H9 (cell line): ENCODE data around the gene ZNF385B. TPM values are rescaled to one million over a fixed set of nuclear protein-coding genes. Genes with fewer than 3 reads are reported as not detected.

Source experiments
- DNase-seq: peaks from one replicate; pipeline ENCODE4 v3.0.0-alpha.2; 2017
- H2AFZ ChIP-seq: one replicate; pipeline ENCODE4 v1.6.1; 2013; ENCODE audit warnings: mild to moderate bottlenecking, low read length, control low read depth, moderate library complexity
- H2AK5ac ChIP-seq: 2 replicates; pipeline ENCODE4 v1.6.1; 2013; ENCODE audit warnings: low read length, control low read depth, mixed read lengths; ENCODE audit not compliant: insufficient read length
- H2BK120ac ChIP-seq: one replicate; pipeline ENCODE4 v1.6.1; 2013; ENCODE audit warnings: low read depth, mild to moderate bottlenecking, low read length, control low read depth, inconsistent platforms; ENCODE audit not compliant: poor library complexity, severe bottlenecking
- H2BK12ac ChIP-seq: 2 replicates; pipeline ENCODE4 v1.6.1; 2013; ENCODE audit warnings: low read length, control low read depth, mixed read lengths, low read depth; ENCODE audit not compliant: insufficient read length
- H2BK15ac ChIP-seq: 2 replicates; pipeline ENCODE4 v1.6.1; 2013; ENCODE audit warnings: low read depth, low read length, control low read depth
- H2BK20ac ChIP-seq: one replicate; pipeline ENCODE4 v1.6.1; 2013; ENCODE audit warnings: low read depth, mild to moderate bottlenecking, low read length, control low read depth, inconsistent platforms; ENCODE audit not compliant: poor library complexity, severe bottlenecking
- H2BK5ac ChIP-seq: 2 replicates; pipeline ENCODE4 v1.6.1; 2013; ENCODE audit warnings: low read length, control low read depth, mixed read lengths; ENCODE audit not compliant: insufficient read length
- H3K14ac ChIP-seq: 2 replicates; pipeline ENCODE4 v1.6.1; 2013; ENCODE audit warnings: low read length, control low read depth; ENCODE audit not compliant: insufficient read depth
- H3K18ac ChIP-seq: 2 replicates; pipeline ENCODE4 v1.6.1; 2013; ENCODE audit warnings: low read depth, mild to moderate bottlenecking, mixed read lengths, low read length, control low read depth; ENCODE audit not compliant: insufficient read length
- H3K23ac ChIP-seq: 2 replicates; pipeline ENCODE4 v1.6.1; 2013; ENCODE audit warnings: low read length, control low read depth, mixed read lengths, low read depth; ENCODE audit not compliant: insufficient read length
- H3K23me2 ChIP-seq: 2 replicates; pipeline ENCODE4 v1.6.1; 2013; ENCODE audit warnings: low read depth, mild to moderate bottlenecking, mixed read lengths, low read length, control low read depth; ENCODE audit not compliant: insufficient read length, poor library complexity, severe bottlenecking
- H3K27ac ChIP-seq: 2 replicates; pipeline ENCODE4 v1.5.1; 2013; ENCODE audit warnings: low read length, control low read depth, mixed read lengths, low read depth; ENCODE audit not compliant: insufficient read length
- H3K27me3 ChIP-seq: 2 replicates; pipeline ENCODE4 v1.6.1; 2013; ENCODE audit warnings: low read length, control low read depth, inconsistent platforms; ENCODE audit not compliant: insufficient read depth
- H3K4ac ChIP-seq: 2 replicates; pipeline ENCODE4 v1.6.1; 2013; ENCODE audit warnings: low read depth, mild to moderate bottlenecking, control low read depth, inconsistent platforms, low read length, moderate library complexity
- H3K4me1 ChIP-seq: 2 replicates; pipeline ENCODE4 v1.6.1; 2013; ENCODE audit warnings: low read length, control low read depth, inconsistent platforms; ENCODE audit not compliant: insufficient read depth
- H3K4me2 ChIP-seq: 2 replicates; pipeline ENCODE4 v1.6.1; 2013; ENCODE audit warnings: low read length, control low read depth, mixed read lengths; ENCODE audit not compliant: insufficient read length, insufficient read depth
- H3K56ac ChIP-seq: 2 replicates; pipeline ENCODE4 v1.6.1; 2013; ENCODE audit warnings: low read depth, mild to moderate bottlenecking, mixed read lengths, low read length, control low read depth; ENCODE audit not compliant: insufficient read length
- H3K79me1 ChIP-seq: 2 replicates; pipeline ENCODE4 v1.6.1; 2013; ENCODE audit warnings: low read depth, mild to moderate bottlenecking, moderate library complexity, low read length, control low read depth, inconsistent platforms; ENCODE audit not compliant: insufficient read depth, poor library complexity, severe bottlenecking
- H3K79me2 ChIP-seq: 2 replicates; pipeline ENCODE4 v1.6.1; 2013; ENCODE audit warnings: low read length, control low read depth, inconsistent platforms; ENCODE audit not compliant: insufficient read depth
- H3K9ac ChIP-seq: 2 replicates; pipeline ENCODE4 v1.6.1; 2013; ENCODE audit warnings: low read length, control low read depth, mixed read lengths; ENCODE audit not compliant: insufficient read length; ENCODE audit errors: extremely low read depth
- H3K9me3 ChIP-seq: one replicate; pipeline ENCODE4 v1.6.1; 2013; ENCODE audit warnings: low read depth, low read length, inconsistent platforms; ENCODE audit not compliant: control insufficient read depth
- H3T11ph ChIP-seq: one replicate; pipeline ENCODE4 v1.6.1; 2013; ENCODE audit warnings: mild to moderate bottlenecking, low read length, control low read depth, inconsistent platforms
- H4K20me1 ChIP-seq: one replicate; pipeline ENCODE4 v1.6.1; 2013; ENCODE audit not compliant: control insufficient read depth, insufficient read length, insufficient read depth
- H4K5ac ChIP-seq: 2 replicates; pipeline ENCODE4 v1.6.1; 2013; ENCODE audit warnings: low read depth, mild to moderate bottlenecking, mixed read lengths, low read length, control low read depth; ENCODE audit not compliant: insufficient read length
- H4K8ac ChIP-seq: replicated peaks from 2 replicates; pipeline ENCODE4 v1.6.1; 2013; ENCODE audit warnings: low read length, control low read depth, mixed read lengths, low read depth; ENCODE audit not compliant: insufficient read length
- H4K91ac ChIP-seq: 2 replicates; pipeline ENCODE4 v1.6.1; 2013; ENCODE audit warnings: low read depth, mild to moderate bottlenecking, moderate library complexity, mixed read lengths, low read length, control low read depth; ENCODE audit not compliant: insufficient read length
- H3K27ac Mint-ChIP-seq, 3 experiments: 2 replicates in 2 of 3; 3 replicates in 1 of 3; pipeline ENCODE4 v1.8.0; 2020 to 2021; ENCODE audit warnings: mixed read lengths in 3 of 3, mild to moderate bottlenecking in 1 of 3, moderate library complexity in 1 of 3
- H3K27me3 Mint-ChIP-seq: 2 replicates; pipeline ENCODE4 v1.8.0; 2021; ENCODE audit warnings: low read depth, mild to moderate bottlenecking, moderate library complexity, mixed read lengths
- H3K36me3 Mint-ChIP-seq, 3 experiments: 2 replicates in 2 of 3; 3 replicates in 1 of 3; pipeline ENCODE4 v1.8.0; 2020 to 2021; ENCODE audit warnings: low read depth in 3 of 3, mixed read lengths in 3 of 3; ENCODE audit not compliant: insufficient read depth in 1 of 3
- H3K4me1 Mint-ChIP-seq, 2 experiments: 2 replicates each; pipeline ENCODE4 v1.8.0; 2020; ENCODE audit warnings: mixed read lengths in 2 of 2
- H3K4me3 Mint-ChIP-seq, 2 experiments: 2 replicates in 1 of 2; 3 replicates in 1 of 2; pipeline ENCODE4 v1.8.0; 2020 to 2021; ENCODE audit warnings: mild to moderate bottlenecking in 2 of 2, mixed read lengths in 2 of 2, moderate library complexity in 1 of 2
- H3K9me3 Mint-ChIP-seq, 2 experiments: 2 replicates in 1 of 2; 3 replicates in 1 of 2; pipeline ENCODE4 v1.8.0; 2020; ENCODE audit warnings: mild to moderate bottlenecking in 2 of 2, mixed read lengths in 2 of 2, moderate library complexity in 1 of 2
- CTCF ChIP-seq: fragments of 200-600 bp; sonication (generic); conservative IDR thresholded peaks from 3 replicates; pipeline ENCODE4 v1.8.0; 2021; ENCODE audit warnings: antibody characterized with exemption, mild to moderate bottlenecking
- WGBS: extraction: QIAGEN DNeasy Blood & Tissue Kit; methylation state at CpG from one replicate; pipeline ENCODE4 v1.1.7; 2013; ENCODE audit warnings: missing lambda C conversion rate, low lambda C conversion rate, mixed read lengths; ENCODE audit not compliant: insufficient read length; ENCODE audit errors: extremely low coverage; 5-methylcytosine and 5-hydroxymethylcytosine counted together
- total RNA-seq: library from RNA; stranded (reverse); gene quantifications from 2 replicates; pipeline ENCODE4 v1.2.1, GENCODE V29; 2021

The ZNF385B gene
- total RNA-seq, 1 experiment from 2014 or later: 2.1 TPM

GRCh38 chr2:179694963-179695362 lies 166.4 kb downstream of the ZNF385B start:
- no peak overlapping the region for H3K4me3 Mint-ChIP-seq
- H2BK15ac ChIP-seq: no peak overlapping the region
- H3K79me1 ChIP-seq: no peaks in the 10 kb centered on the region
- H4K20me1 ChIP-seq: no peaks in the 10 kb centered on the region
- no peaks in the 10 kb centered on the region for H3K23me2 ChIP-seq
- no peak overlapping the region for H2BK20ac ChIP-seq
- H2BK5ac ChIP-seq: no peak overlapping the region
- no peaks in the 10 kb centered on the region for H3K9me3 Mint-ChIP-seq
- no peaks in the 10 kb centered on the region for H3K27me3 ChIP-seq
- H4K91ac ChIP-seq: no peak overlapping the region
- DNase-seq: no peak
- peaks cover 0 to 4% of the 10 kb centered on the region in 2 experiments; a peak in 1 of 4 replicates for H3K4me1 Mint-ChIP-seq
- H2AK5ac ChIP-seq: no peak overlapping the region
- H3T11ph ChIP-seq: no peak overlapping the region
- no peak overlapping the region for H2BK12ac ChIP-seq
- H3K18ac ChIP-seq: no peak overlapping the region
- no peak for TF ChIP-seq CTCF
- H3K79me2 ChIP-seq: no peaks in the 10 kb centered on the region
- H3K9me3 ChIP-seq: no peaks in the 10 kb centered on the region
- H3K27ac ChIP-seq: no peak overlapping the region
- H3K4me1 ChIP-seq: no peaks in the 10 kb centered on the region
- H3K36me3 Mint-ChIP-seq: no peaks in the 10 kb centered on the region
- H3K23ac ChIP-seq: no peak overlapping the region
- H3K4ac ChIP-seq: no peak overlapping the region
- H2BK120ac ChIP-seq: no peak overlapping the region
- no peak overlapping the region for H4K5ac ChIP-seq
- H2AFZ ChIP-seq: no peak overlapping the region
- no peak overlapping the region for H3K4me2 ChIP-seq
- H3K56ac ChIP-seq: no peak overlapping the region
- H4K8ac ChIP-seq: no peak overlapping the region
- no peaks in the 10 kb centered on the region for H3K27me3 Mint-ChIP-seq
- no peak overlapping the region for H3K27ac Mint-ChIP-seq
- no CpG with 5 or more reads among the region's 1 CpG for whole genome bisulfite sequencing
- H3K14ac ChIP-seq: no peak overlapping the region
- H3K9ac ChIP-seq: no peak overlapping the region
